ENCODE data around the gene CD83.
"Not testable (repeated sequence)": the region's sequence is repeated elsewhere in the genome, so short reads cannot be mapped to it uniquely, and the experiment has no call there.

The CD83 gene

DNA sequence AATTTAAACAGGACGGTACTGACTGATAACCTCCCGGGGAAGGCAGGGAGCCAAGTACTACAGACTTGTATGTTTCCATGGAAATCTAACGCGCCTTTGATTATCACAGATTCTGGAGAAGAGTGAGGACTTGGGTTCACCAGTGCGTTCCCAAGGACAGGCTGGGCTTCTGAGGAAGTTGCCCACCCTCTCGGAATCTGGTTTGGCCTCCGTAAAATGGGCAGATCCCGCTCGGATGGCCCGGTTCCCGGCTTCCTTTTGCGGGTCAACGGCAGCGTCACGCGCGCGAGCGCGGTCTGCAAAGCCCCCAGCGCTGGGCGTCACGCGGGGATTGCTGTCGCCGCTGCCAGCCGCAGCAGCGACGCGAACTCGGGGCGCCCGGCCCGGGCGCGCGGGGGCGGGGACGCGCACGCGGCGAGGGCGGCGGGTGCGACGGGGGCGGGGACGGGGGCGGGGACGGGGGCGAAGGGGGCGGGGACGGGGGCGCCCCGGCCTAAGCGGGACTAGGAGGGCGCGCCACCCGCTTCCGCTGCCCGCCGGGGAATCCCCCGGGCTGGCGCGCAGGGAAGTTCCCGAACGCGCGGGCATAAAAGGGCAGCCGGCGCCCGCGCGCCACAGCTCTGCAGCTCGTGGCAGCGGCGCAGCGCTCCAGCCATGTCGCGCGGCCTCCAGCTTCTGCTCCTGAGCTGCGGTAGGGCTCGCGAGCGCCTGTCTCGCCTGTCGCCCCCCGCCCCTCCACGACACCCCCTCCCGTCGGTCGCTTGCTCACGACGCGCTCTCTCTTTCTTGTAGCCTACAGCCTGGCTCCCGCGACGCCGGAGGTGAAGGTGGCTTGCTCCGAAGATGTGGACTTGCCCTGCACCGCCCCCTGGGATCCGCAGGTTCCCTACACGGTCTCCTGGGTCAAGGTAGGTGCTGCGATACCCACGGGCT lies at the start of gene CD83:
TSS of gene CD83 (plus strand) at position 615 of the 933 bp plus-strand sequence. CDS start at position 655, 40 bp downstream.
- peak; percentile 80 for DNase-seq

GRCh38 chr6:14068133-14068532 lies 49.4 kb upstream of the CD83 start:
- DNase-seq: no peak

DNA sequence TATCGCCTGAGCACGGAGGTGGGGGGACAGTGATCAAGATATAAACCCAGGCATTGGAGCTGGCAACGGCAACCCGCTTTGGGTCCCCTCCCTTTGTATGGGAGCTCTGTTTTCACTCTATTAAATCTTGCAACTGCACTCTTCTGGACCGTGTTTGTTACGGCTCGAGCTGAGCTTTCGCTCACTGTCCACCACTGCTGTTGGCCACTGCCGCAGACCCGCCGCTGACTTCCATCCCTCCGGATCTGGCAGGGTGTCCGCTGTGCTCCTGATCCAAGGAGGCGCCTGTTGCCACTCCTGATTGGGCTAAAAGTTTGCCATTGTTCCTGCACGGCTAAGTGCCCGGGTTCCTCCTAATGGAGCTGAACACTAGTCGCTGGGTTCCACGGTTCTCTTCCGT lies 48.9 kb upstream of the CD83 start:
- no peak for DNase-seq

DNA sequence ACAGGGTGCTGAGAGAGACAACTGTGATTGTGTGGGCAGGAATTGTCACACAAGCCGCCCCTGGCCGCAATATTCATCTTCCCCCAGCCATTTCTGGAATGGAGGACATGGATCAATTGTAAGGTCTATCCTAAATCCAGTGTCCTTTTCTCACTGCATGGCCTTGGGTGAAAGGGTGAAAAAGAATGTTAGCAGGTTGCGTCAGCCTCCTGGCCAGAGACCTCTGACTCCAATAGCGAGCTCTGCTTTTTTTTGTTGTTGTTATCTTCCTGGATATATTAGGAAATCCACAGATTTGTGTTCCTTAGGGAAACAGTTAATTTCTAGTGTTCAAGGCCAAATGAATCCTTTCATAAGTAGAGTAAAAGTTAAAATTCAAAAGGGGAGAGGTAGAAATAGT lies 47.1 kb upstream of the CD83 start:
- DNase-seq: no peak

DNA sequence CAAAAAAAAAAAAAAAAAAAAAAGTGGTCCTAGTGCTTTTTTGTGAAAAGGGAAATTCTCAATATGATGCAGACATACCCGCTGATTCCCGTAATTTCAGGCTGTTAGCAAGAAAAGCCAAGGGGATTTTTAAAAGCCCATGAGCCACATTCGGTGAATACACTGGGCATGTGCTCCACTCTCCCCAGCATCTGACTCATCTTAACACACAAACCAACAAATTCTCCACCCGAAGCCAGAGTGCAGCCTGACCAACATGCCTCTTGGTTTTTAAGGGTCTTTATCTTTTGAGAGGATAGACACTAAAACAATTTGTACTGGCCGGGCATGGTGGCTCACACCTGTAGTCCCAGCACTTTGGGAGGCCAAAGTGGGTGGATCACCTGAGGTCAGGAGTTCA lies 45.5 kb upstream of the CD83 start:
- DNase-seq: peak; percentile 38

- not testable (repeated sequence) for DNase-seq
Observed at GRCh38 chr6:14073561-14074354, 43.8 kb upstream of the CD83 start.

GRCh38 chr6:14074476-14075094 lies 43.0 kb upstream of the CD83 start:
- DNase-seq: no peak

GRCh38 chr6:14075095-14075503 lies 42.5 kb upstream of the CD83 start:
- no peak for DNase-seq

DNA sequence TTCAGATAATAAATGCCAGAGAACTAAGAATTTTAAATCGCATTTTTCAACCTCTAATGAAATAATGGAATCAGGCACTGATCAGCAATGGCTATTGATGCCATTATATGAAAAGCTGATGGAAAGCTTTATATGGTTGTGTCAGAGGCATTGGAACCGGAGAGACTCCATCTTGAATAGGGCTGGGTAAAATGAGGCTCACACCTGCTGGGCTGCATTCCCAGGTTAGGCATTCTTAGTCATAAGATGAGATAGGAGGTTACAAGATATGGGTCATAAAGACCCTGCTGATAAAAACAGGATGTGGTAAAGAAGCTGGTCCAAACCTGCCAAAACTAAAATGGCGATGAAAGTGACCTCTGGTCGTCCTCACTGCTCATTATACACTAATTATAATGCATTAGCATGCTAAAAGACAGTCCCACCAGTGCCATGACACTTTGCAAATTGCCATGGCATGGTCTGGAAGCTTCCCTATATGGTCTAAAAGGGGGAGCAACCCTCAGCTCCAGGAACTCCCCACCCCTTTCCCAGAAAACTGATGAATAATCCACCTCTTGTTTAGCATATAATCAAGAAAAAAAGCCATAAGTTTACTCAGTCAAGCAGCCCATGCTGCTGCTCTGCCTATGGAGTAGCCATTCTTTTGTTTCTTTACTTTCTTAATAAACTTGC lies 40.2 kb upstream of the CD83 start:
- DNase-seq: no peak

DNA sequence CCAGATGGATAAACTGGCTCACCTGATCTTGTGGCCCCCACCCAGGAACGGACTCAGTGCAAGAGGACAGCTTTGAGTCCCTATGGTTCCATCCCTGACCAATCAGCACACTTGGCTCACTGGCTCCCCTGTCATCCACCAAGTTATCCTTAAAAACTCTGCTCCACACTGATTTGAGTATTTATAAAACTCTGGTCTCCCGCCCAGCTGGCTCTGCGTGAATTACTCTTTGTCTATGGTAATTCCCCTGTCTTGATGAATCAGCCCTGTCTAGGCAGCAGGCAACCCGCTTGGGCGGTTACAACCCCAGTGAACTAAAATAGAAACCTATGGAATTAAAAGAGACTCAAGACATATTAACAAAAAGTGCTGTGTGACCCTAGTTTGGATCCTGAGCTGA lies 38.1 kb upstream of the CD83 start:
- peak; percentile 43 for DNase-seq

GRCh38 chr6:14079971-14080370 lies 37.6 kb upstream of the CD83 start:
- no peak for DNase-seq

GRCh38 chr6:14081126-14081525 lies 36.4 kb upstream of the CD83 start:
- no peak for DNase-seq

GRCh38 chr6:14082771-14083170 lies 34.8 kb upstream of the CD83 start:
- no peak for DNase-seq

DNA sequence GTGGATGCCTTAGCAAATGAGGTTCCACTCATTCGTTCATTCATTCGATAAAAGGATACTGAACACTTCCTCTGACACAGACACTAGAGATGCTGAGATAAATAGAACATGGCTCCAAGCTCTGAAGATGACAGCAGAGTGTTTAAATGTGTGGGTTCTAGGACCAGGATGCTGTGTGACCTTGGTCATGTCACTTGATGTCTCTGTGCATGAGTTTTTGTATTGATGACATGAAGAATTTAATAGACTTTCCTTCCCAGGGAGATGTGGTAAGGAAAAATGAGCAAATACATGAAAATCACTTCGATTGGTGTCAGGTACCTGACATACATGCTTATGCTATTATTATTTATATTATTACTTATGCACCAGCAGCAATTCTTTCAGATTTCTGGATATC lies 34.3 kb upstream of the CD83 start:
- DNase-seq: no peak

DNA sequence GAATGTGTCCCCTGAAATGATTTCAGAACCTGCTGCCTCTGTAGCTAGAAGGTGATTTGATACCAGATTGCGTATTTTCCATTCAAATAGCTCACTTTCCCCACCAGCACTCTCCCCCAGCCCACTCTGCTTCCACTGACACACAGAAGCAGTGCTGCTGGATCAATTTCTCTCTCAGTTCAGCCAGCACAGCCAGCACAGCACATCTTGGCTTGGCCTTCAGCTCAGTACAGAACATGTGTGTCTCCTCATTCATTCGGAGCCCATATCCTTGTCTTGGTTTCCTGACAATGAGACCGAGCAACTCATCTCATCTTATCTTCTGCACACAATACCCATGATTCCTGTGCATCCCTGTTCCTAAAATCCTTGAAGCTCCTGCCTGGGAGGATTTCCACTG lies 33.8 kb upstream of the CD83 start:
- no peak for DNase-seq

- DNase-seq: no peak
Observed at GRCh38 chr6:14084388-14084787, 33.2 kb upstream of the CD83 start.

DNA sequence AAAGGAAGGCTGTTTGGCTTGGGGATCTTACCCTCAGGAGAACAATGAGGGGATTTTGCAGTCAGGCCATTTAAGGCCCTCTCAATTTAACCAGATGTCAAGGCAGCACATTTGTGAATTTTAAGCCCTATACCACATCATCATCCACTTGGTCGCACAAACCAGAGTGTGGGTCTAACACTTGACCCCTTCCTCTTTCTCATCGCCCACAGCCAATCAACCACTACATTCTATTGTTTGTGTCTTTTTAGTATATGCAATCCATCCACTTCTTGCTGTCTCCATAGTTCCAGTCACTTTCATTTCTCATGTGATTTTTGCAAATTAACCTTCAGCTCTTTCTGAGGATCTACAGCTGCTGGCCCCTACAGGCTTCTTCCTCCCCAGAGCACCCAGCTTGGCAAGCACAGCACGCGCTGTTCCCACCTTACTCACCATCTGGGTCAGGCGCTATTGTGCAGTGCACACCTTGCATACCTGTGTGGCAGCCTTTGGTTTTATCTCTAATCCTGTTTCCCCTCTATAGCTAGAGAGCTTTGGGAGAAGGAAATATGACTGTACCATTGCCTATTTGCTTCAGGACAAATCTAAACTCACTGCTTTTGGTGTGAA lies 32.3 kb upstream of the CD83 start:
- DNase-seq: no peak

DNA sequence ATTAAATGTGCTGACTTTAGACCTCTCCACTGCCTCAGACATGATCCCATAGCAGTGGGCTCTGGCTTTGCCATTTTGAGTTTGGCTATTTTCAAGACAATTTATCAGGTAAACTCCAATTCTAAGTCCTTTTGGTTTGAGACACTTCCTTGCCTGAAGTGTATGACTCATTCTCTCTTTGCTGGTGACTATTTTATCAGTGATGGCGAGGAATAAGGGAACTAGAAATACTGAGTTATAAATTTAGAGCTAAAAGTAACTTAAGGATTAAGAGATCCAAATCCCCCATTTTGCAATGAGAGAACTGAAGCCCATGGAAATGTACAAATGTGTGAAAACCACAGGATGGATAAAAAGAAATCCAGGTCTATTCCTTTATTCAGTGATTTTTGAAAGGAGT lies 30.9 kb upstream of the CD83 start:
- no peak for DNase-seq

DNA sequence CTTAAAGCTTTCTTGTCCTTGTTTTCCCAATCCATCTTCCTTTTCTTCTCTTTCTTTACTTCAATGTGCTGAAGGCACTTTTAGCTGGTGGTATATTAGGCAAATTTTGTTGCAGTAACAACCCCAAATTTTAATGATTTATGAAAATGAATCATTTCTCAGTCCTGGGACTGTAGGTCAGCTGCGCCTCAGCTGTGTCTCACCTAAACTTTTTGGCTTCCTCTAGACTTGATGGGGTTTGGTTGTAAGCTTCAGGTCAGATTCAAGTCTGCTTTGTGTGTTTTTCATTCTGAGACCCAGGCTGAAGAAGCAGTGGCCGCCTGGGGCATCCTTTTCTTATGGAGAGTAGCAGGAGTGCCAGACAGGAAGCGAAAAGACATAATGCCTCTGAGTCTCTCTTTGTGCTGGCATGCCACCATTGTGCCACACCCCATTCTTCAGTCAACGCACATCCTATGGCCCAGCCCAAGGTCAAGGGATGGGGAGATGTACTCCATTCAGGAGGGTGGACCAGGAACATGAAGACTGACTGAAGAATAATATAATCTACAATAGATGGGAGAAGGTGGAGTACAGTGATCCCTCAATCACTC lies 28.9 kb upstream of the CD83 start:
- no peak for DNase-seq

- no peak for DNase-seq
Observed at GRCh38 chr6:14089224-14089623, 28.3 kb upstream of the CD83 start.

GRCh38 chr6:14091339-14091978 lies 26.1 kb upstream of the CD83 start:
- DNase-seq: no peak

- no peak for DNase-seq
Observed at GRCh38 chr6:14092316-14092715, 25.3 kb upstream of the CD83 start.
